Measurements from ENCODE around the gene PNISR. TPM values are rescaled to one million over a fixed set of nuclear protein-coding genes. Genes with fewer than 3 reads are reported as not detected.

PNISR gene
- polyA plus RNA-seq, 3 donors, result 22.3 to 36.6 (median 25.2) TPM

- WGBS, 3 donors, result 67 to 90% (median 75%) methylated on average over 2 of the region's 2 CpGs
- no peak overlapping the region for H3K27ac ChIP-seq (ENCODE audit: low read depth, low read length)
Measured at GRCh38 chr6:99416226-99416625, 8.9 kb downstream of the PNISR start.

- H3K27ac ChIP-seq (ENCODE audit: low read depth, low read length), result no peak overlapping the region
Measured at GRCh38 chr6:99415446-99415845, 9.7 kb downstream of the PNISR start.

GRCh38 chr6:99412065-99412464, 13.0 kb downstream of the PNISR start:
- WGBS, 3 donors, result 88 to 98% (median 93%) methylated on average over 1 of the region's 1 CpG
- no peak overlapping the region for H3K27ac ChIP-seq (ENCODE audit: low read depth, low read length)

GRCh38 chr6:99409672-99410071, 15.4 kb downstream of the PNISR start:
- H3K27ac ChIP-seq (ENCODE audit: low read depth, low read length), result no peak overlapping the region

- no peak overlapping the region for H3K27ac ChIP-seq (ENCODE audit: low read depth, low read length)
- WGBS, 3 donors, result 79 to 85% (median 83%) methylated on average over 7 of the region's 7 CpGs
Measured at GRCh38 chr6:99407076-99407475, 18.0 kb downstream of the PNISR start.

GRCh38 chr6:99402448-99402847, 22.7 kb downstream of the PNISR start:
- 65 to 89% (median 72%) methylated on average over 5 of the region's 5 CpGs for WGBS, 3 donors
- no peak overlapping the region for H3K27ac ChIP-seq (ENCODE audit: low read depth, low read length)

GRCh38 chr6:99397287-99397686, 27.8 kb downstream of the PNISR start:
- H3K27ac ChIP-seq (ENCODE audit: low read depth, low read length), result no peak overlapping the region
- WGBS, 3 donors, result 0 to 53% (median 32%) methylated on average over 1 of the region's 1 CpG

GRCh38 chr6:99393698-99394531, 31.2 kb downstream of the PNISR start, which contains the start of gene COQ3:
TSS of gene COQ3 (minus strand) at chr6:99394195. CDS start at chr6:99394179, 16 bp downstream.
- H3K27ac ChIP-seq (ENCODE audit: low read depth, low read length), result no peak within 1 kb of the TSS
- 8 to 11% (median 10%) methylated on average over 56 of the region's 56 CpGs for WGBS, 3 donors

- WGBS, 3 donors, result 21 to 32% (median 30%) methylated on average over 2 of the region's 2 CpGs
- no peak overlapping the region for H3K27ac ChIP-seq (ENCODE audit: low read depth, low read length)
Measured at GRCh38 chr6:99393366-99393697, 31.8 kb downstream of the PNISR start.

- WGBS, 3 donors, result 88 to 98% (median 93%) methylated on average over 3 of the region's 3 CpGs
- H3K27ac ChIP-seq (ENCODE audit: low read depth, low read length), result no peak overlapping the region
Measured at GRCh38 chr6:99390896-99391295, 34.2 kb downstream of the PNISR start.

GRCh38 chr6:99384507-99384906, 40.6 kb downstream of the PNISR start:
- no peak overlapping the region for H3K27ac ChIP-seq (ENCODE audit: low read depth, low read length)
- 94 to 96% (median 95%) methylated on average over 3 of the region's 3 CpGs for WGBS, 3 donors

GRCh38 chr6:99378636-99379035, 46.5 kb downstream of the PNISR start:
- no peak overlapping the region for H3K27ac ChIP-seq (ENCODE audit: low read depth, low read length)

- H3K27ac ChIP-seq (ENCODE audit: low read depth, low read length), result no peak overlapping the region
Measured at GRCh38 chr6:99369533-99369932, 55.6 kb downstream of the PNISR start.

GRCh38 chr6:99366852-99367251, 58.3 kb downstream of the PNISR start:
- WGBS, 3 donors, result 90 to 96% (median 93%) methylated on average over 2 of the region's 2 CpGs
- H3K27ac ChIP-seq (ENCODE audit: low read depth, low read length), result no peak overlapping the region

GRCh38 chr6:99364026-99364425, 61.1 kb downstream of the PNISR start:
- WGBS, 3 donors, result 79 to 84% (median 84%) methylated on average over 5 of the region's 5 CpGs
- H3K27ac ChIP-seq (ENCODE audit: low read depth, low read length), result no peak overlapping the region

- H3K27ac ChIP-seq (ENCODE audit: low read depth, low read length), result no peak overlapping the region
- 92 to 97% (median 97%) methylated on average over 1 of the region's 1 CpG for WGBS, 3 donors
Measured at GRCh38 chr6:99362678-99363268, 62.3 kb downstream of the PNISR start.

- no peak overlapping the region for H3K27ac ChIP-seq (ENCODE audit: low read depth, low read length)
- WGBS, 3 donors, result 60 to 68% (median 63%) methylated on average over 1 of the region's 1 CpG
Measured at GRCh38 chr6:99359800-99360199, 65.3 kb downstream of the PNISR start.

- 82 to 86% (median 83%) methylated on average over 1 of the region's 1 CpG for WGBS, 3 donors
- H3K27ac ChIP-seq (ENCODE audit: low read depth, low read length), result no peak overlapping the region
Measured at GRCh38 chr6:99356641-99357040, 68.5 kb downstream of the PNISR start.

GRCh38 chr6:99354983-99355382, 70.1 kb downstream of the PNISR start:
- 70 to 75% (median 74%) methylated on average over 4 of the region's 4 CpGs for WGBS, 3 donors

GRCh38 chr6:99353126-99353525, 72.0 kb downstream of the PNISR start:
- 68 to 72% (median 69%) methylated on average over 9 of the region's 9 CpGs for WGBS, 3 donors
- no peak overlapping the region for H3K27ac ChIP-seq (ENCODE audit: low read depth, low read length)

More at GRCh38 chr6:99354983-99355382, 70.1 kb downstream of the PNISR start:
- H3K27ac ChIP-seq (ENCODE audit: low read depth, low read length), result no peak overlapping the region

Data from adipose tissue (tissue), 3 donors.